Kidney (tissue), 14 donors: ENCODE measurements around the gene PPP2R3B. TPM values are rescaled to one million over a fixed set of nuclear protein-coding genes. Genes with fewer than 3 reads are reported as not detected.

Experiments used
- DNase-seq, 5 donors: peaks; one replicate each; pipeline ENCODE4 v3.0.0-alpha.2; 2013 to 2020
- FAIRE-seq: peaks from 2 replicates; lab custom pipeline; 2012; peaks lifted over from hg19 to GRCh38; lab: Jason Lieb, UNC
- H3K27ac ChIP-seq, 2 donors: one replicate each; pipeline ENCODE4 v1.7.0; 2013; ENCODE audit warnings: low read depth in 2 of 2, low read length in 2 of 2, inconsistent platforms in 1 of 2
- H3K27me3 ChIP-seq: one replicate; pipeline ENCODE4 v1.7.1; 2013; ENCODE audit warnings: low read length, inconsistent platforms; ENCODE audit not compliant: control insufficient read depth, insufficient read depth
- H3K36me3 ChIP-seq, 3 donors: one replicate each; pipeline versions ENCODE4 v1.7.0 to v1.7.1; 2013; ENCODE audit warnings: low read length in 3 of 3, control low read depth in 1 of 3, inconsistent platforms in 1 of 3; ENCODE audit not compliant: insufficient read depth in 3 of 3, control insufficient read depth in 2 of 3
- H3K4me1 ChIP-seq, 3 donors: one replicate each; pipeline versions ENCODE4 v1.7.0 to v1.7.1; 2013; ENCODE audit warnings: low read length in 3 of 3, inconsistent platforms in 1 of 3, low read depth in 1 of 3; ENCODE audit not compliant: control insufficient read depth in 2 of 3, insufficient read depth in 2 of 3
- H3K4me3 ChIP-seq, 3 donors: one replicate each; pipeline versions ENCODE4 v1.7.0 to v1.8.1; 2013; ENCODE audit warnings: low read length in 3 of 3, control low read depth in 1 of 3, inconsistent platforms in 1 of 3
- H3K9ac ChIP-seq, 3 donors: one replicate each; pipeline versions ENCODE4 v1.7.0 to v1.7.1; 2013; ENCODE audit warnings: low read length in 3 of 3, control low read depth in 1 of 3, inconsistent platforms in 1 of 3
- H3K9me3 ChIP-seq, 3 donors: one replicate each; pipeline versions ENCODE4 v1.7.0 to v1.7.1; 2013; ENCODE audit warnings: low read length in 3 of 3, control low read depth in 1 of 3, inconsistent platforms in 1 of 3; ENCODE audit not compliant: control insufficient read depth in 2 of 3, insufficient read depth in 1 of 3
- intact Hi-C: fragments of 100-400 bp; cut with DNase I; formaldehyde crosslinking; loops from one replicate; pipeline ENCODE4 v1.11.1; 2022
- polyA plus RNA-seq: library from polyadenylated mRNA; stranded (reverse); fragments of 350-450 nt; fragmentation: Illumina TruSeq; extraction: RNeasy Lipid Tissue Mini Kit (QIAGEN cat#74804); gene quantifications from one replicate; pipeline ENCODE4 v1.2.3, GENCODE V29; 2014; ENCODE audit warnings: low read depth, low replicate concordance; ENCODE audit not compliant: insufficient read depth
- total RNA-seq: library from RNA; stranded (reverse); fragmentation: NEBNext Ultra II Directional; extraction: Animal tissue kit (Norgen Biotek cat#: 25700); gene quantifications from one replicate; pipeline ENCODE4 v1.2.1, GENCODE V29; 2021
- TF ChIP-seq, protein P1 (sequence below): IDR thresholded peaks from 3 replicates; pipeline ENCODE4 v1.5.1; 2012; ENCODE audit warnings: mild to moderate bottlenecking, moderate library complexity, borderline replicate concordance; ENCODE audit not compliant: insufficient read depth; ENCODE audit errors: extremely low read depth
- donor health status: control.
- donor health status: control.
- donor health status: control.
- donor health status: control.
- donor health status: control.
- donor health status: DM: yes; HTN: yes; CAD: no.
- donor health status: Normal renal cell carcinoma (clear cell type).

Gene PPP2R3B
- total and polyA plus RNA-seq, 2 donors from 2014 or later, result 14.1 to 14.4 TPM

DNA sequence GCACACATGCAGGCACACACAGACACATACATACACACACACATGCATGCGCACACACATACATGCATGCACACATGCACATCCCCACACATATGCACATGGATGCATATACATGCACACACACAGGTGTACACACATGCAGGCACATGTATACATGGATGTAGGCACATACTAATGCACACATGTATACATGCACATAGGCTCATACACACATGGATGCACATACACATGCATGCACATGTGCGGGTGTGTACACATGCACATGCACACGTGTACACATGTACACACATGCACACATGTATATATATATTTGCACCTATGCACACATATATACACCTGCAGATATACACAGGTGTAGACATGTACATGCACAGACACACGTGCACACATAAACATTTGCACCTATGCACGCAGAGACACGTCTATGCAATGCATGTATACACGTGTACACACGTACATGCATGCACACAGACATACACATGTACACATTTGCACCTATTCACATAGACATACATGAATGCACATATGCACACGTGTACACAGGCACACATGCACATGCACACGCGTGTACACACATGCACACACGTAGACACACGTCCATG lies 101.5 kb downstream of the PPP2R3B start:
- intact Hi-C loops, result no loop called here
- H3K9ac ChIP-seq, result no peak overlapping the region
- no peaks in the 10 kb centered on the region for H3K9me3 ChIP-seq
- DNase-seq, result no peak
- TF ChIP-seq, protein P1, sequence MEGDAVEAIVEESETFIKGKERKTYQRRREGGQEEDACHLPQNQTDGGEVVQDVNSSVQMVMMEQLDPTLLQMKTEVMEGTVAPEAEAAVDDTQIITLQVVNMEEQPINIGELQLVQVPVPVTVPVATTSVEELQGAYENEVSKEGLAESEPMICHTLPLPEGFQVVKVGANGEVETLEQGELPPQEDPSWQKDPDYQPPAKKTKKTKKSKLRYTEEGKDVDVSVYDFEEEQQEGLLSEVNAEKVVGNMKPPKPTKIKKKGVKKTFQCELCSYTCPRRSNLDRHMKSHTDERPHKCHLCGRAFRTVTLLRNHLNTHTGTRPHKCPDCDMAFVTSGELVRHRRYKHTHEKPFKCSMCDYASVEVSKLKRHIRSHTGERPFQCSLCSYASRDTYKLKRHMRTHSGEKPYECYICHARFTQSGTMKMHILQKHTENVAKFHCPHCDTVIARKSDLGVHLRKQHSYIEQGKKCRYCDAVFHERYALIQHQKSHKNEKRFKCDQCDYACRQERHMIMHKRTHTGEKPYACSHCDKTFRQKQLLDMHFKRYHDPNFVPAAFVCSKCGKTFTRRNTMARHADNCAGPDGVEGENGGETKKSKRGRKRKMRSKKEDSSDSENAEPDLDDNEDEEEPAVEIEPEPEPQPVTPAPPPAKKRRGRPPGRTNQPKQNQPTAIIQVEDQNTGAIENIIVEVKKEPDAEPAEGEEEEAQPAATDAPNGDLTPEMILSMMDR, result no peak
- H3K4me1 ChIP-seq, result peaks cover 0 to 4% (median 2%) of the 10 kb centered on the region in 3 donors
- H3K27ac ChIP-seq, result no peak overlapping the region
- FAIRE-seq, result no peak
- peak overlapping the region in 1 of 3 donors; percentile 22 for H3K4me3 ChIP-seq
- no peaks in the 10 kb centered on the region for H3K27me3 ChIP-seq
- H3K36me3 ChIP-seq, result peaks cover 3 to 11% (median 7%) of the 10 kb centered on the region in 3 donors

Other genes with a start within 250 kb of the PPP2R3B start
- 11.0 TPM for gene PLCXD1, start 105.5 kb downstream of the PPP2R3B start, total RNA-seq
- 4.9 TPM for gene PLCXD1, start 105.5 kb downstream of the PPP2R3B start, polyA plus RNA-seq
- gene GTPBP6, start 68.1 kb downstream of the PPP2R3B start, total RNA-seq, result 50.1 TPM
- 61.9 TPM for gene GTPBP6, start 68.1 kb downstream of the PPP2R3B start, polyA plus RNA-seq
- gene SHOX, start 243.9 kb upstream of the PPP2R3B start, total RNA-seq, result not detected
- not detected for gene SHOX, start 243.9 kb upstream of the PPP2R3B start, polyA plus RNA-seq